Neural progenitor cell (in vitro differentiated cells): ENCODE measurements around the gene NLRP2B.
"Not testable (repeated sequence)": the region's sequence is repeated elsewhere in the genome, so short reads cannot be mapped to it uniquely, and the experiment has no call there.

Experiments
- CTCF ChIP-seq: fragments of 200-600 bp; sonication (generic); IDR thresholded peaks from 2 replicates; pipeline ENCODE4 v1.5.1; 2017; ENCODE audit warnings: antibody characterized with exemption, mild to moderate bottlenecking
- EZH2 ChIP-seq: fragments of 200-600 bp; sonication (generic); IDR thresholded peaks from 2 replicates; pipeline ENCODE4 v1.6.1; 2017; ENCODE audit warnings: antibody characterized with exemption, mild to moderate bottlenecking, moderate library complexity
- EZH2phosphoT487 ChIP-seq: fragments of 200-600 bp; sonication (generic); IDR thresholded peaks from 2 replicates; pipeline ENCODE4 v1.6.1; 2017; ENCODE audit warnings: antibody characterized with exemption

GRCh38 chrX:57725995-57726394 is 45.9 kb upstream of the NLRP2B start:
- TF ChIP-seq EZH2, CTCF, EZH2phosphoT487: not testable (repeated sequence)
